OCI-LY1 (cell line): Measurements from ENCODE around the gene DLEC1.

Source experiments
- CTCF ChIP-seq: fragments of 200-600 bp; sonication (generic), shearing (Covaris generic); IDR thresholded peaks from 2 replicates; pipeline ENCODE4 v1.5.1; 2017; ENCODE audit warnings: mild to moderate bottlenecking, antibody characterized with exemption, low read length, moderate library complexity, mixed read lengths
- EZH2 ChIP-seq: fragments of 200-600 bp; sonication (generic), shearing (Covaris generic); IDR thresholded peaks from 2 replicates; pipeline ENCODE4 v1.8.0; 2017; ENCODE audit warnings: borderline replicate concordance, mixed run types, mild to moderate bottlenecking, antibody characterized with exemption, low read length, moderate library complexity, mixed read lengths

GRCh38 chr3:38127611-38128302 lies 88.7 kb downstream of the DLEC1 start:
- no peak for TF ChIP-seq CTCF
- TF ChIP-seq EZH2 = no peak
